K562 (cell line): ENCODE results near the gene KHDRBS2. TPM values are rescaled to one million over a fixed set of nuclear protein-coding genes. Genes with fewer than 3 reads are reported as not detected.
A peak's percentile ranks its signal among the peaks of the same experiment; 100 is the strongest.

Experiments
- ATAC-seq: fragments of 200-7000 bp; cut with Tn5 transposase; 3 replicates; pipeline ENCODE4 v1.9.1; 2020; ENCODE audit warnings: moderate library complexity
- BruUV-seq: library from RNA; stranded (reverse); fragments of 400-500 nt; replicated peaks from 2 replicates; lab custom pipeline; 2021; lab: Mats Ljungman, UMichigan
- CTCF ChIA-PET: fragments of 300-600 bp; formaldehyde crosslinking; extraction: SDS; loops from one replicate; lab custom pipeline; 2021; ENCODE audit warnings: low intra/inter-chr PET ratio; lab: Yijun Ruan, JAX
- POLR2A ChIA-PET: fragments of 300-600, 350-650 bp; sonication (Branson Sonifier 250); formaldehyde crosslinking; extraction: SDS; loops from one replicate; lab custom pipeline; 2021; ENCODE audit warnings: antibody characterized with exemption, inconsistent platforms; lab: Yijun Ruan, JAX
- DNase-seq, 4 experiments: peaks; one replicate each; pipeline versions ENCODE4 v3.0.0 to v3.0.0-alpha.2; 2011 to 2018; ENCODE audit warnings: low spot score in 3 of 4, mixed read lengths in 3 of 4; ENCODE audit errors: extremely low read depth in 1 of 4
- FAIRE-seq: peaks from 2 replicates; lab custom pipeline; 2011; peaks lifted over from hg19 to GRCh38; lab: Jason Lieb, UNC
- H2AFZ ChIP-seq: 2 replicates; pipeline ENCODE4 v1.6.0; 2011; ENCODE audit warnings: low read depth, low read length, control low read depth, inconsistent platforms
- H3K27ac ChIP-seq: fragments of 200-600 bp; 3 replicates; pipeline ENCODE4 v1.8.0; 2011; ENCODE audit warnings: low read depth, mild to moderate bottlenecking, control low read depth, inconsistent platforms, low read length, moderate library complexity, mixed read lengths; ENCODE audit errors: extremely low read depth
- H3K27me3 ChIP-seq, 2 experiments: fragments of 300-600 bp in 1 of 2; 2 replicates in 1 of 2; 3 replicates in 1 of 2; pipeline versions ENCODE4 v1.6.0 to v1.8.0; 2011; ENCODE audit warnings: inconsistent platforms in 2 of 2, low read length in 2 of 2, mild to moderate bottlenecking in 1 of 2, mixed read lengths in 1 of 2, moderate library complexity in 1 of 2; ENCODE audit not compliant: control insufficient read depth in 2 of 2, insufficient read depth in 2 of 2
- H3K36me3 ChIP-seq: fragments of 300-600 bp; 3 replicates; pipeline ENCODE4 v1.8.0; 2011; ENCODE audit warnings: mild to moderate bottlenecking, low read length, inconsistent platforms; ENCODE audit not compliant: control insufficient read depth, insufficient read depth
- H3K4me1 ChIP-seq, 2 experiments: fragments of 200-600 bp in 1 of 2; replicated peaks in 1 of 2; 2 replicates in 1 of 2; 3 replicates in 1 of 2; pipeline versions ENCODE4 v1.5.1 to v1.8.0; 2011; ENCODE audit warnings: inconsistent platforms in 2 of 2, low read length in 2 of 2, mild to moderate bottlenecking in 1 of 2, mixed read lengths in 1 of 2, moderate library complexity in 1 of 2; ENCODE audit not compliant: control insufficient read depth in 2 of 2, insufficient read depth in 2 of 2
- H3K4me2 ChIP-seq: 2 replicates; pipeline ENCODE4 v1.6.1; 2011; ENCODE audit warnings: low read length, control low read depth, inconsistent platforms, mixed read lengths; ENCODE audit not compliant: insufficient read depth
- H3K4me3 ChIP-seq: fragments of 200-600 bp; sonication (generic), shearing (Covaris generic); 2 replicates; pipeline ENCODE4 v1.5.1; 2016; ENCODE audit warnings: control low read depth, inconsistent platforms
- H3K79me2 ChIP-seq: fragments of 200-600 bp; 3 replicates; pipeline ENCODE4 v1.8.0; 2011; ENCODE audit warnings: low read length, inconsistent platforms; ENCODE audit not compliant: control insufficient read depth, insufficient read depth
- H3K9ac ChIP-seq, 2 experiments: 2 replicates each; pipeline versions ENCODE4 v1.6.0 to v1.6.1; 2011; ENCODE audit warnings: low read depth in 2 of 2, low read length in 2 of 2, control low read depth in 1 of 2, inconsistent platforms in 1 of 2, mild to moderate bottlenecking in 1 of 2, mixed read lengths in 1 of 2; ENCODE audit not compliant: insufficient read depth in 1 of 2
- H3K9me1 ChIP-seq: one replicate; pipeline ENCODE4 v1.6.0; 2011; ENCODE audit warnings: inconsistent platforms, mild to moderate bottlenecking, low read length, moderate library complexity; ENCODE audit not compliant: control insufficient read depth, insufficient read depth
- H3K9me3 ChIP-seq: replicated peaks from 2 replicates; pipeline ENCODE4 v1.5.1; 2011; ENCODE audit warnings: low read depth, low read length, inconsistent platforms; ENCODE audit not compliant: control insufficient read depth, insufficient read depth
- H4K20me1 ChIP-seq: replicated peaks from 2 replicates; pipeline ENCODE4 v1.6.1; 2011; ENCODE audit warnings: low read length, inconsistent platforms, mixed read lengths; ENCODE audit not compliant: control insufficient read depth, insufficient read depth
- ASH1L ChIP-seq: fragments of 450-650 bp; IDR thresholded peaks from 2 replicates; pipeline ENCODE4 v1.6.1; 2018; ENCODE audit warnings: borderline replicate concordance, mild to moderate bottlenecking, low read depth; ENCODE audit not compliant: partially characterized antibody
- BRD9 ChIP-seq: fragments of 450-650 bp; IDR thresholded peaks from 2 replicates; pipeline ENCODE4 v1.6.1; 2018; ENCODE audit warnings: low read depth; ENCODE audit not compliant: partially characterized antibody
- E2F5 ChIP-seq: sonication (generic); formaldehyde crosslinking; IDR thresholded peaks from 2 replicates; pipeline ENCODE4 v1.8.0; 2022; ENCODE audit warnings: mild to moderate bottlenecking, missing genetic modification reagents
- ILF3 ChIP-seq: fragments of 450-650 bp; IDR thresholded peaks from 2 replicates; pipeline ENCODE4 v1.6.1; 2018; ENCODE audit warnings: antibody characterized with exemption, mild to moderate bottlenecking, moderate library complexity, borderline replicate concordance
- KDM1A ChIP-seq, 2 experiments: fragments of 450-650 bp; IDR thresholded peaks; 2 replicates each; pipeline ENCODE4 v1.6.1; 2016; ENCODE audit warnings: mild to moderate bottlenecking in 2 of 2
- MAFG ChIP-seq: fragments of 450-650 bp; conservative IDR thresholded peaks from 2 replicates; pipeline ENCODE4 v1.6.1; 2016; ENCODE audit warnings: missing genetic modification characterization, missing compliant biosample characterization
- MTA3 ChIP-seq: fragments of 450-650 bp; formaldehyde crosslinking; IDR thresholded peaks from 2 replicates; pipeline ENCODE4 v1.6.1; 2017; ENCODE audit warnings: mild to moderate bottlenecking, borderline replicate concordance
- NCOR1 ChIP-seq: fragments of 450-650 bp; IDR thresholded peaks from 2 replicates; pipeline ENCODE4 v1.6.1; 2016; ENCODE audit warnings: mild to moderate bottlenecking, moderate library complexity
- SMARCB1 ChIP-seq: IDR thresholded peaks from 2 replicates; pipeline ENCODE4 v1.6.1; 2011; ENCODE audit warnings: improper control_type of control experiment, low read depth; ENCODE audit not compliant: insufficient read length
- SP2 ChIP-seq: IDR thresholded peaks from 2 replicates; pipeline ENCODE4 v1.6.1; 2011; ENCODE audit warnings: mild to moderate bottlenecking, low read depth, low read length, moderate library complexity; ENCODE audit not compliant: poor library complexity, severe bottlenecking; ENCODE audit errors: extremely low read depth
- SRSF7 ChIP-seq: fragments of 200-400 bp; formaldehyde crosslinking; optimal IDR thresholded peaks from 2 replicates; pipeline ENCODE3; 2017; ENCODE audit warnings: mild to moderate bottlenecking, low read depth, low read length
- SRSF9 ChIP-seq: fragments of 200-400 bp; formaldehyde crosslinking; IDR thresholded peaks from 2 replicates; pipeline ENCODE4 v1.6.1; 2017; ENCODE audit warnings: low read depth, low read length, borderline replicate concordance
- TRIM24 ChIP-seq, 2 experiments: fragments of 450-650 bp; IDR thresholded peaks; 2 replicates each; pipeline ENCODE4 v1.6.1; 2016
- ZNF134 ChIP-seq: fragments of 250-450 bp; sonication (Bioruptor Pico); conservative IDR thresholded peaks from 2 replicates; pipeline ENCODE4 v1.4.0; 2020
- ZNF431 ChIP-seq: sonication (generic); formaldehyde crosslinking; IDR thresholded peaks from 2 replicates; pipeline ENCODE4 v1.8.0; 2022; ENCODE audit warnings: mild to moderate bottlenecking, missing genetic modification reagents
- WGBS: fragments of 100-300 bp; shearing (Covaris generic); methylation state at CpG from one replicate; pipeline ENCODE4 v1.1.6; 2016; ENCODE audit warnings: low coverage, mixed read lengths; ENCODE audit not compliant: insufficient coverage; ENCODE audit errors: missing lambda C conversion rate; 5-methylcytosine and 5-hydroxymethylcytosine counted together
- in situ Hi-C: fragments of 300-500 bp; cut with MboI; formaldehyde crosslinking; loops from 4 replicates; pipeline ENCODE4 v1.15.0; 2018; ENCODE audit warnings: inconsistent platforms, mixed read lengths
- intact Hi-C: fragments of 100-400 bp; cut with micrococcal nuclease; formaldehyde crosslinking; loops from 2 replicates; pipeline ENCODE4 v1.14.2; 2022
- polyA plus RNA-seq, 8 experiments: library from polyadenylated mRNA; depleted of rRNA in 4 of 8; stranded (reverse) in 5 of 8; unstranded in 3 of 8; fragments of >200 nt; fragmentation: Nextera tagmentation in 2 of 8; fragmentation: Illumina TruSeq in 1 of 8; extraction: Ambion mirVana in 2 of 8; extraction: Trizol in 1 of 8; gene quantifications; 2 replicates each; pipeline versions ENCODE4 v1.2.1 to v1.2.3, GENCODE V29; 2011 to 2014; ENCODE audit warnings: inconsistent platforms in 1 of 8, missing spikeins in 1 of 8
- total RNA-seq, 7 experiments: library from RNA; depleted of rRNA in 6 of 7; stranded (reverse); fragments of >200 nt in 6 of 7; fragmentation: Illumina TruSeq in 2 of 7; extraction: Trizol in 2 of 7; gene quantifications; 2 replicates each; pipeline versions ENCODE4 v1.2.1 to v1.2.3, GENCODE V29; 2011 to 2021; ENCODE audit warnings: low replicate concordance in 1 of 7

Gene KHDRBS2
- total and polyA plus RNA-seq, 9 of the 15 experiments (the other 6 are each of a cell fraction or from before 2014, with no cell fraction given): not detected

GRCh38 chr6:61688165-61688564 lies 597.9 kb downstream of the KHDRBS2 start:
- Histone ChIP-seq H3K27me3 (no peaks in the 10 kb centered on the region), H2AFZ (no peak overlapping the region), H3K9me1 (no peaks in the 10 kb centered on the region), H3K36me3 (no peaks in the 10 kb centered on the region), H3K4me2 (no peak overlapping the region), H3K79me2 (no peaks in the 10 kb centered on the region), H3K4me1 (no peaks in the 10 kb centered on the region), H4K20me1 (no peaks in the 10 kb centered on the region), H3K4me3 (no peak overlapping the region), H3K9ac (no peak overlapping the region)
- BruUV-seq: no TSS peak
- FAIRE-seq (no peak), ATAC-seq (no peak)
- WGBS: 0% methylated on average over 2 of the region's 2 CpGs
- POLR2A ChIA-PET: no interaction called here
- intact Hi-C loops: no loop called here
- no peak for TF ChIP-seq E2F5 (CRISPR knock-in tag)
- 0 out of 2 replicates have a peak, but pooled peaks have one; percentile 22 for TF ChIP-seq MAFG (tag)
- TF ChIP-seq ILF3: no peak
- TF ChIP-seq, all 486 proteins: peak for 1
- in situ Hi-C loops: no loop called here
- Histone ChIP-seq H3K9me3 (peaks cover 2% of the 10 kb centered on the region; the same call in 1 of the 2 replicates), H3K27ac (no peak overlapping the region)
- CTCF ChIA-PET: no interaction called here
- DNase-seq: no peak

GRCh38 chr6:61682562-61682961 lies 603.5 kb downstream of the KHDRBS2 start:
- in situ Hi-C loops (no loop called here), intact Hi-C loops (no loop called here)
- Histone ChIP-seq H3K9ac (no peak overlapping the region), H3K9me1 (no peaks in the 10 kb centered on the region), H3K4me3 (no peak overlapping the region), H2AFZ (no peak overlapping the region), H3K79me2 (no peaks in the 10 kb centered on the region), H4K20me1 (no peaks in the 10 kb centered on the region), H3K27ac (no peak overlapping the region), H3K27me3 (no peaks in the 10 kb centered on the region), H3K9me3 (no peaks in the 10 kb centered on the region), H3K4me2 (no peak overlapping the region), H3K36me3 (no peaks in the 10 kb centered on the region), H3K4me1 (no peaks in the 10 kb centered on the region)
- CTCF ChIA-PET: no interaction called here
- WGBS: 0% methylated on average over 2 of the region's 2 CpGs
- POLR2A ChIA-PET: no interaction called here
- no peak for FAIRE-seq
- DNase-seq: no peak
- no TSS peak for BruUV-seq
- no peak for ATAC-seq
- TF ChIP-seq TRIM24 (IDR thresholded peaks at IDR 0.05) (no peak), ZNF134 (CRISPR knock-in tag) (no peak), SMARCB1 (no peak), BRD9 (no peak), MTA3 (no peak), SP2 (no peak), KDM1A (IDR thresholded peaks at IDR 0.05) (no peak), ASH1L (no peak), ZNF431 (CRISPR knock-in tag) (no peak), SRSF9 (no peak), SRSF7 (no peak), NCOR1 (no peak)
